NCI-H2196 (cell line): ENCODE results near the gene CDH24.

Experiments used
- DNase-seq: peaks from one replicate; lab custom pipeline; 2025; ENCODE audit not compliant: unreplicated experiment; lab: John Stamatoyannopoulos, UW

The CDH24 gene

DNA sequence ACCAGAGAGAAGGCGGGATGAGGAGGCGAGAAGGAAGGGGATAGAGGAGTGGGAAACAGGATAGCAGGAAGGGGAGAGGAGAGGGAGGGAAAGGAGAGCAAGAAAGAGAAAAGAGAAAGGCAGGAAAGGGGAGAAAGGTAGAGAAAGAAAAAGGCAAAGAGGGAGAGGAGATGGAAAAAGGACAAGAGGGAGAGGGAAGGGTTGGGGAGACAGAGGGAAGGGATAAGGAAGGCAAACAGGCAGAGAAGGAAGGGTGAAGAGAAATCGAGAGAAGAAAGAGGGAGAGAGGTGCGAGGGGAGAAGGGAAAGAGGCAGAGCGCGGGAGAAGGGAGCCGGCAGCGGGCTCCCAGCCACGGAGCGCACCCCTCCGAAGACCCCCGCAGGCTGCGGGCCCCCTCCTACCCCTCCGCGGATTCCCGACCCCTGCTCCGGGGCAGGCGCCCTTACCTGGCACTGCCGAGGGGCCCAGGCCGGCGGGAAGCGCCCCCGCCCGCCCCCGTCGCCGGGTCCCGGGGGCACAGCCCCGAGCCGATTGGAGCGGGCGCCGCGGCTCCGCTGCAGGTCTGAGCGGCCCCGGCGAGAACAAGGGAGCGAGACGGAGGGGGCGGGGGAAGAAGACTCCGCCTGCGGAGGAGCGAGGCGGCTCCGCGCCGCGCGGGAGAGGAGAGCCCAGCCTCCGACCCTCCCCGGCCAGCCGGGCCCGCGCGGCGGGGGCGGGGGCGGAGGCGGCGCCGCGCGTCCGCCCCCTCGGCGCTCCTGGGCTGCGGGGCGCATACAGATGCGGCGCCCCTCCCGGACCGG lies at the start of gene CDH24:
Gene CDH24, minus strand, starts transcription at position 565 of the 801 bp plus-strand sequence. CDS start 1,787 bp downstream, outside the sequence.
- DNase-seq, result no peak

DNA sequence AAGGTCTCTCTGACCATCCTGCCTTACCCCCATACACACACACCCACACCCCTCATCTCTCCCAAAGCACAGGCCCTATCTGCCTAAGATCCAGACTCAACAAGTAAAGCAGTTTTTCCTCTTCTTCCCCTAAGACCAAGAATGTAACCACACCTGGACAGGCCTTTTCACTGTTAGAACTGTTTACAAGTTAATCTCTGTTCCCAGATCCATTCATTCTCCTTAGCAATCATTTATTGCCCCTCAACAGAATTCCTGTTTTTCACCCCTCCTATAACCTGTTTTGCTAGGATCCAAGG lies 49.4 kb upstream of the CDH24 start:
- DNase-seq, result no peak

- no peak for DNase-seq
Measured at GRCh38 chr14:23105348-23105824, 48.1 kb upstream of the CDH24 start.

DNA sequence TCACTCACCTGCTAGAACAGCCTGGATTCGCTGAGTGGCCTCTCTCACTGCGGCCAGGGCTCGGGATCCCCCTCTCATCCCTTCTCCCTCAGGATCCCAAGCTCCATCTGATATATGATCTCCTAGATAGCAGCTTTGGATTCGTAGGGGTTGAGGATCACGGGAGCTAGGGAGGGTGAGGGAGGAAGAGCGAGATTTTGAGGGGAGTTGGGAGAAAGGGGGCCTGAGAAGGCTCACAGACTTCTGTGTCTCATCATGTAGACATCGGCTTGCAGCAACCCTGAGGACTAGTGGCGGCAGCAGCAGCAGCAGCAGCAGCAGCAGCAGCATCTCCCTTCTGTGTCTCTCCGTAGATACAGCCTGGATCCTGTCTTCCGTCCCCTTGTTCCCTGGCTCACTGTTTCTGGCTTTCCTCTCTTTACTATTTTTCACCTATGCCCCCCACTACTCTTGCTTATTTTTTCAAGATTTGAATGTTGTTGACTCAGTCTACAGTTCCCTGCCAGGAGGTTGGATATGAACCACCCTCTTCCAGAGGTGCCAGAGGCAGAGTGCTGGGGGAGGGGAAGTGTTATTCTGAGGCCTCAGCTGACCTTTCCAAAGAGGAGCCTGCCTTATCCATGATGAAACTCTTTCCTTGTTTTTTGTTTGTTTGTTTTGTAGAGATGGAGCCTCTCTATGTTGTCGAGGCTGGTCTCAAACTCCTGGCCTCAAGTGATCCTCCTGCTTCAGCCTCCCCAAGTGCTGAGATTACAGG lies 47.4 kb upstream of the CDH24 start, which contains the start of gene CIROP:
Gene CIROP, minus strand, starts transcription at position 399 of the 757 bp plus-strand sequence. Its CDS starts 69 bp downstream, at position 330.
- no peak for DNase-seq

GRCh38 chr14:23104070-23104590 lies 46.8 kb upstream of the CDH24 start:
- no peak for DNase-seq

DNA sequence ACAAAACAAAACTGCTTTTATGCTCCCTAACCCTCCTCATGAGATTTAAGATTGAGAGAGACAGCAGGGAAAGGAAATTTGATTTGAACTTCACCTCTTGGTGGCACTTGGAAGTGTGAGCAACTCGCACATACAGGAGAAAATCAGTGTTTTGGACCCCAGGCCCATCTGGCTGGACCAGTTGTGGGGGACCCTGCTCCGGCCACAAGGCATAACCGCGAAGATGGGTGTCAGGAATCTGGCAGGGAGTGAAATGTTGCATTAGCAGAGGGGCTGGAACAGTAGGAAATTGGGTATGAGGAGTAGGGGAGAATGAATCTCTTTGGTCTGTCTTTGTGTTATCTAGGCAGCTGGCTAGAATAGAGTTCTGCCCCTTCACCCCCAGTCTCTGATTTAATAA lies 46.3 kb upstream of the CDH24 start:
- DNase-seq, result no peak

DNA sequence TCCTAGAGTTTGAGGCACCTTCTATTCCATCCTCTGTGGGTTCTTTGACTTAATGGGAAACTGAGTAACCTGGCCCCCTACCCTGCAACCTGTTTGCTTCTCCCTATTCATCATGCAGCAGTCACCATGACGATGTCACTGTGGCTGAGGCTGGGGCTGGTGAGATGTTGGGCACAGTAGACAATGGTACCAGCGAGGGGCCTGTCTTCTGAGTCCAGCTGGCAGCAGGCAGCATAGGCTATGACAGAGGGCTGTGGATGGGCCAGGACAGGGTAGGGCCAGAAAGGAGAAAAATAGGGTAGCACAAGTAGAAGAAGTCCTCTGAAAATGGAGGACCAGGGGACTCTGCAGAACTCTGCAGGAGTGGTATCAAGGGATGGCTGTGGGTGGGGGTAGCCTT lies 45.5 kb upstream of the CDH24 start:
- DNase-seq, result no peak

DNA sequence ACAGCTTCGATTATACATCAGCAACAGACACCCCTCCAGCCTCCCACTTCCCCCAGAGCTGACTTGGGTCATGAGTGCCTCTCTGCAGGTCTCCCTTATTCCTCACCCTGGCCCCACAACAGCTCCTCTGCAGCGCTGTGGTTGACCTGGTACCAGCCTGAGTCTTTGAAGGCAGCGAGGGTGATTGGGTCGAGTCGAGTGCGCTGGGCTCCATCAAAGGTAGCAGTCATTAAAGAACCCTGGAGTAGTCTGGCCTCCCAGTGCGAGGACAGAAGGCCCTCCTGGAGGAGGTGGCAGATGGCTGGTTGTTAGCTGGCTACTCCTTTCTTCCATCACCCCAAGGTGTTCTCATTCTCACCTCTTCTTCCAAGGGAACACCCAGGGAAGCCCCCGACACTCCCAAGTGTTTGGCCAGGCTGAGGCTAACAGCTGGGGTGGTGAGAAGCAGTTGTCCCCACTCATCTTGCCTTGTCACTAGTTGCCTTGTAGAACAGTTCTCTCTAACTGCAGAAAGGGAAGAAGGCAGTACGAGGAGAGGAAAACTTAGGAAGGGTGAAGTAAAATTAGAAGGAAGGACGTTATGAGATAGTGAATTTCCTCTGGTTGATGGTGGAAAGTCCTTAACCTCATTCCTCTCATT lies 44.8 kb upstream of the CDH24 start:
- no peak for DNase-seq

DNA sequence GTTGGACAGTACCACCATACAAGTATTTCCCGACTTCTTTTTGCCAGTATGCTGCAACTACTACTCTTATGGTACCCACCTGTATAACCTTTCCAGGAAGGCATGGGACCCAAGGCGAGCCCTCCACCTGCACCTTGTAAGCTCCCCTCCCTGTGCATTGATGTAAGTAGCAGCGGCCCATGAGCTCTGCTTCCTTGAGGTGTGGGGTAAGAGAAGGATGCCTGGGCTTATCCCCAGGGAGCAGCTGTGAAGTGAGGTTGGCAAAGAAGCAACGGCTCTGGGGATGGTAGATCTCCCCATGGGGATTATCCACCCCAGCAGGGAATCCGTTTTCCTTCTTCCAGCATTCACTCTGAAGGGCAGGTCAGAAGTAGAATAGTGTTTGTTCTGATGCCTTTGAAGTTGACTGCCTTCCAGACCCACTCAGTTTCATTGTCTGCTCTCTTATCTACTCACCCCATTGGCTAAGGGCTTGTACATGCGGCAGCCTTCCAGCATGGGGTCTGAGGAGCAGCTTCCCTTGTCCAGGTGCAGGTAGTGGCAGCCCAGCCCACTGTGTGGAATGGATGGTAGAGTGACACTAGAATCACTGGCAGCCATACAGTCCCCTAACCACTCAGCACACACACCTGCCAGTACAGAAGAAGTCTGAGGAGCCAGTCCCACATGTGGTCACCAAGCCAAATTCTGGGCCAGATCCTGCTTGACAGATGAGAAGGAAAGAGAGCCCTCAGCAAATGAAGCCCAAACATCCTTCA lies 44.1 kb upstream of the CDH24 start:
- DNase-seq, result peak; percentile 70

- no peak for DNase-seq
Measured at GRCh38 chr14:23099212-23099861, 42.0 kb upstream of the CDH24 start.

- no peak for DNase-seq
Measured at GRCh38 chr14:23097786-23098185, 40.5 kb upstream of the CDH24 start.

DNA sequence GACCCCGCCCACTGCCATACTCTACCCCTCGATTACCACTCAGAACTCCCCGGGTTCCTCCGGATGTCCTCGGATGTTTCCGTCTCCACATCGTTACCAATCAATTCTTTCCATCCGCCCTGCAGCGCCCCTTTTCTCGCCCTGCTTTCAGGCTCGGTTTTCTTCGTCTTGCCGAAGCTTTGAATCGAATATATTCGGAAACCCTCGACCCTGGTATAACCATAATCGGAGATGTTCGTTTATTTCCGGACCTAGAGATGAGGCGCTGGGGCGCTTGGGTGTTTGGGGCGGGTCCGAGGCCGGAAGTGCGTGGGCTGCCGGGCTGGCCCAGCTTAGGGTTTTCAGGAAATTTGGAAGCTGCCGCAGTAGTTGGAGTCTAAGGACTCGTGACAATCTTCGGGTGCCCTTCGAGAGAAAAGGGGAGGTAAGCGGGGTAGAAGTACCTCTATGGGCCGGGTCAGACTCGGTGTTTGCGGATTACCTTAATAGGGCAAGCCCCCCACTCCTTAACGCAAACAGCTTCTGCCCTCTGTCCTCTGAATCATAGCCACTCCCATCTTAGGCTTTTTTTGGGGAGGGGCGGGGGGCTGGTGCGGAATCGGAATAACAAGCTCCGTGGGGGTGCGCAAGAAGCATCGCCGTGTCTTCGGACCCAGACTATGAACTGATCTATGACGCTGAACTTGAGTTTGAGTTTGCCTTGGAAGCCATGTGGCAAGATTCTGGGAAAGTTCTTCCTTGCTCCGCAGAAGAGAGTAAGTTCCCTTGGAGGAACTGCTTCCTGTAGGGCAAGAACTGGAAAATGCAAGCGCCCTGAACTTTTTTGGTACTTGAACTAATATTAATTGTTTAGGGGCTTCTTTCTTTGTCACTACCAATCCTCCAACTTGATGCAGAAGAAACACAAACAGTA lies 38.1 kb upstream of the CDH24 start, which contains the start of gene C14orf119:
Gene C14orf119, plus strand, starts transcription at position 310 of the 913 bp plus-strand sequence. CDS start 2,154 bp downstream, outside the sequence.
- DNase-seq, result no peak

DNA sequence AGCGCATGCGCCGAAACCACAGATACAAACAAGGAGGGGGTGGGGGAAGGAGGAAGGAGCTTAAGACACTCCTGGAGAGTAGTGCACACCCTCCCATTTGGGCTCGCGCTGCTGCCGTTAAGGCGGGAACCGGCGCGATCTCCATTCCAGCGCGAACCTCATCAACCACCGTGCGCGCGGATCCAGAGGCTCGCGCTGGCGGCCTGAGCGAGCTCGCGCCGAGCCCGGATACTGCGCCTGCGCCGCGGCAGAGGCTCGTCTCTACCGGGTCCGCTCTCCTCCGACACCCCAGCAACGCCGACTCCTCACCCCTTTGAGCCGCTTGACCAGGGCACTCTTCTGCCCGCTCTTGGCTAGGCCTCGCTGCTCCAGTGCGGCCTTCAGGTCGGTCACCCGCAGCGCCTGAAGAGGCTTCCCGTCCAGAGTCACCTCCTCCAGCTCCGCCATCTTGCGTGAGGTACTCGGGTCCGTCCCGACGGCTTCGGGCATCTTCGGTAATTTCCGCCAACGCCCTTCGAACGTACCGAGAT lies 37.4 kb upstream of the CDH24 start, which contains the start of gene ACIN1:
Gene ACIN1, minus strand, starts transcription at position 471 of the 530 bp plus-strand sequence. Its CDS starts 24 bp downstream, at position 447.
- no peak for DNase-seq

DNA sequence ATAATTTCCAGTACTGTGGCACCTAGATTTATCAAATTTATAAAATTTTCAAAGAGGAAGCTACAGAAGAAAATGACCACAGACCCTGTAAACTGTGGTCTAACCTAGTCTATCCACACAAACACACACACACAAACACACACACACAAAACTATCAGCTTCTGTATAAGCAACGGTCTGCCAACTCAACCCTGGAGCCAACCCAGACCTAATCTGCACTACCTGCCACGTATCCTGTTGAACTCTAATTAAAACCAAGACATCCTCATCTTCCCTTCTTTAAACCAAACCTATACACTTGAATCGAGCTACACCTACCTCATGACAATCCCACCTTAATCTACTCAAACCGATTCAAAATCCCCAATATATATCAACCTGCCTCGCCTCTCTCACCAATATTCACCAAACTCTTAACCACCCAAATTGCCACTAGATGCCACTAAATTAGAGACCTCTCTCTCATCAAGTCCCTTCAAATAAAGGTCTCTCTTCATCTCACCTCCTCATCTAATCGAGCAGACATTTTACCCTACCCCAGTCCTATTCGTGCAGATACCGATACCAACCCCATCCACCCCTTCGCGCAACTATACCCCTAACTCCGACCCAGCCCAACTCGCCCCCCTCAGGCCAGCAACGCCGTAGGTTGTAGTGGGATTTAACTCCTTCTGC lies 36.8 kb upstream of the CDH24 start:
- no peak for DNase-seq

DNA sequence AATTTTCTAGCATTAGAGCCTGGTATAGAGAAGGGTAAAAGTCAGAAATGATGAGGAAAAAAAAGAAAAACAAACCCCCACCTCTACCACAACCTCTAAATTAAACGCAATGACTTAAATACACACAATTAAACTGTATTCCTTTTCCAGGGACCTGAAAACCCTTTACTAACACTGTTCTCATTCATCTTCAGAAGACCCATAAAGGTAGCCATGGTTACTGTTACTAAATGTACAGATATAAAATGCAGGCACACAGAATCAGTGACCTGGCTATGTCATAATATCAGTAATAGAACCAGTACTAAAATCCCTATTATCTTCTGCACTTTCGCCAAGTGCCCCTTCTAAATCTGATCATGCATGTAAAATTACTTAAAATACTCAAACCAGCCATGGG lies 36.2 kb upstream of the CDH24 start:
- no peak for DNase-seq

DNA sequence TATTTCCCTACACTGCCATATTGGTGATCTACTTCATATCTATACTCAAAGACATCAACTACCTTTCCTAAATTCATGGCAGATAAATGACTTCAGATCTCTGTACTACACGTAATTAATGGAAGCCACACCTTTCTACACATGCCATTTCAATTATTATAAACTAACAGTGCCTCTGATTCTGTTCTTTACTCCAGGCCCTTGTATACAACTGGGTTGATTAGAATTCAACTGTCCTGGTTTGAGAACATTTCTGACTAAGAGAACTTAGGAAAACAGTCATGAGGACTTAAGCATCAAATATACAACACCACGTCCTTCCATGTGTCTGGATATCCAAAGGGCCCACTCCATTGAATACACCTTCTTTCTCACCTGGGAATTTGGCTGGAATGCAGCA lies 35.8 kb upstream of the CDH24 start:
- no peak for DNase-seq

DNA sequence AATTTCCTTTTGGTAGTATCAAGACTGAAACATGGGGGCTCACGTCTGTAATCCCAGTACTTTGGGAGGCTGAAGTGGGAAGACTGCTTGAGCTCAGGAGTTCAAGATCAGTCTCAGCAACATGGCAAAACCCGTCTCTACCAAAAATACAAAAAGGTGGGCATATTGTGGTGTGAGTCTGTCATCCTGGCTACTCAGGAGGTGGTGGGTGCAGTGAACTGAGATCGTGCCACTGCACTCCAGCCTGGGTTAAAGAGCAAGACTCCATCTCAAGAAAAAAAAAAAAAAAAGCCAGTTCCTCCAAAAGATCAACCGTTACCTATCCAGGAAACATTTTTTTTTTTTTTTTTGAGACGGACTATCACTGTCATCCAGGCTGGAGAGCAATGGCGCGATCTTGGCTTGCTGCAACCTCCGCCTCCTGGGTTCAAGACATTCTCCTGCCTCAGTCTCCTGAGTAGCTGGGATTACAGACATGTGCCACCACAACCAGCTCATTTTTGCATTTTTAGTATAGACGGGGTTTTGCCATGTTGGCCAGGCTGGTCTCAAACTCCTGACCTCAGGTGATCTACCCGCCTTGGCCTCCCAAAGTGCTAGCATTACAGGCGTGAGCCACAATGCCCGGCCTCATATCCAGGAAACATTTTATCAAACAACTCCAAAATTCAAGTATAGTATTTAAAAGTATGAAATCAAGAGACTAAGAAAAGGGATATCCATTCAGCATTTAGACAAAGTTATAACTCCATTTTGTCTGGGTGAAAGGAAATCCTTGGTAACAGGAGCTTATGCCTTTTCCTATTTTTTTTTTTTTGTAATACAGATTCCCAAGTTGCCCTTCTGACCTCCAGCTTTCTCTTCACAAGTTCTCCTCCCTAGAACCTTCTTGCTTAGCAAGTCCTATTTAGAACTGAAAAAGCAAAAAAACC lies 34.2 kb upstream of the CDH24 start:
- DNase-seq, result no peak
